Measurements from ENCODE around the gene LPP.
A peak's percentile ranks its signal among the peaks of the same experiment; 100 is the strongest.

LPP gene

GRCh38 chr3:188360364-188360881, 206.5 kb downstream of the LPP start:
- H2AFZ ChIP-seq (ENCODE audit: low read length), result no peak overlapping the region
- no peak overlapping the region for H3K27ac ChIP-seq (ENCODE audit: low read depth, low read length, poor library complexity, severe bottlenecking)
- no peaks in the 10 kb centered on the region for H3F3A ChIP-seq (ENCODE audit: insufficient read depth, low read length)
- H3K27me3 ChIP-seq (ENCODE audit: insufficient read depth, low read length), result no peaks in the 10 kb centered on the region
- H3K36me3 ChIP-seq (ENCODE audit: insufficient read depth, low read length), result no peaks in the 10 kb centered on the region; the same call in 1 of the 2 replicates
- H3K9ac ChIP-seq (ENCODE audit: low read length), result no peak overlapping the region
- no peaks in the 10 kb centered on the region for H4K20me1 ChIP-seq (ENCODE audit: insufficient read depth, low read length)
- no peaks in the 10 kb centered on the region for H3K79me2 ChIP-seq (ENCODE audit: insufficient read depth, low read length)
- H3K4me2 ChIP-seq (ENCODE audit: low read length), result no peak overlapping the region
- H3K4me1 ChIP-seq (ENCODE audit: insufficient read depth, low read length, severe bottlenecking), result peaks cover 32% of the 10 kb centered on the region
- H3K4me3 ChIP-seq (ENCODE audit: low read depth, low read length, poor library complexity, severe bottlenecking), result no peak overlapping the region
- no peaks in the 10 kb centered on the region for H3K9me2 ChIP-seq (ENCODE audit: low read depth, low read length)
- no peak for TF ChIP-seq CTCF (IDR thresholded peaks at IDR 0.05; ENCODE audit: low read length)
- no peak for TF ChIP-seq EZH2 (IDR thresholded peaks at IDR 0.05; ENCODE audit: borderline replicate concordance, low read length)
- H3K9me3 ChIP-seq (ENCODE audit: low read length), result no peaks in the 10 kb centered on the region

- no peak overlapping the region for H3K4me3 ChIP-seq (ENCODE audit: low read depth, low read length, poor library complexity, severe bottlenecking)
- peaks cover 35% of the 10 kb centered on the region for H3K4me1 ChIP-seq (ENCODE audit: insufficient read depth, low read length, severe bottlenecking)
- no peaks in the 10 kb centered on the region for H3K27me3 ChIP-seq (ENCODE audit: insufficient read depth, low read length)
- no peak overlapping the region for H3K4me2 ChIP-seq (ENCODE audit: low read length)
- H3K9ac ChIP-seq (ENCODE audit: low read length), result no peak overlapping the region
- no peak overlapping the region for H3K27ac ChIP-seq (ENCODE audit: low read depth, low read length, poor library complexity, severe bottlenecking)
- no peaks in the 10 kb centered on the region for H3K9me3 ChIP-seq (ENCODE audit: low read length)
- H3K9me2 ChIP-seq (ENCODE audit: low read depth, low read length), result no peaks in the 10 kb centered on the region
- no peak overlapping the region for H2AFZ ChIP-seq (ENCODE audit: low read length)
- no peak for TF ChIP-seq EZH2 (IDR thresholded peaks at IDR 0.05; ENCODE audit: borderline replicate concordance, low read length)
- no peak for TF ChIP-seq CTCF (IDR thresholded peaks at IDR 0.05; ENCODE audit: low read length)
- no peaks in the 10 kb centered on the region for H3K79me2 ChIP-seq (ENCODE audit: insufficient read depth, low read length)
- H4K20me1 ChIP-seq (ENCODE audit: insufficient read depth, low read length), result no peaks in the 10 kb centered on the region
- no peaks in the 10 kb centered on the region; the same call in 1 of the 2 replicates for H3K36me3 ChIP-seq (ENCODE audit: insufficient read depth, low read length)
- no peaks in the 10 kb centered on the region for H3F3A ChIP-seq (ENCODE audit: insufficient read depth, low read length)
Measured at GRCh38 chr3:188361888-188362287, 207.9 kb downstream of the LPP start.

GRCh38 chr3:188362405-188362831, 208.5 kb downstream of the LPP start:
- H3K79me2 ChIP-seq (ENCODE audit: insufficient read depth, low read length), result no peaks in the 10 kb centered on the region
- H3K27me3 ChIP-seq (ENCODE audit: insufficient read depth, low read length), result no peaks in the 10 kb centered on the region
- H2AFZ ChIP-seq (ENCODE audit: low read length), result no peak overlapping the region
- H3K36me3 ChIP-seq (ENCODE audit: insufficient read depth, low read length), result no peaks in the 10 kb centered on the region; the same call in 1 of the 2 replicates
- H3K9me2 ChIP-seq (ENCODE audit: low read depth, low read length), result no peaks in the 10 kb centered on the region
- H3K4me2 ChIP-seq (ENCODE audit: low read length), result peak overlapping the region; percentile 3; the same call in 1 of the 2 replicates
- no peak overlapping the region for H3K4me3 ChIP-seq (ENCODE audit: low read depth, low read length, poor library complexity, severe bottlenecking)
- no peak overlapping the region for H3K27ac ChIP-seq (ENCODE audit: low read depth, low read length, poor library complexity, severe bottlenecking)
- H3K9me3 ChIP-seq (ENCODE audit: low read length), result no peaks in the 10 kb centered on the region
- no peaks in the 10 kb centered on the region for H4K20me1 ChIP-seq (ENCODE audit: insufficient read depth, low read length)
- H3F3A ChIP-seq (ENCODE audit: insufficient read depth, low read length), result no peaks in the 10 kb centered on the region
- peak; percentile 21; the same call in 1 of the 2 replicates for TF ChIP-seq CTCF (IDR thresholded peaks at IDR 0.05; ENCODE audit: low read length)
- no peak for TF ChIP-seq EZH2 (IDR thresholded peaks at IDR 0.05; ENCODE audit: borderline replicate concordance, low read length)
- H3K9ac ChIP-seq (ENCODE audit: low read length), result no peak overlapping the region
- peaks cover 35% of the 10 kb centered on the region for H3K4me1 ChIP-seq (ENCODE audit: insufficient read depth, low read length, severe bottlenecking)
